HG03378 (cell line): ENCODE measurements around the gene CRYBA4.
"Not testable (repeated sequence)": the region's sequence is repeated elsewhere in the genome, so short reads cannot be mapped to it uniquely, and the experiment has no call there.

ENCODE experiments used
- ATAC-seq: cut with Tn5 transposase; IDR thresholded peaks from one replicate; pipeline ENCODE4 v1.9.1; 2021; ENCODE audit warnings: mild to moderate bottlenecking, moderate library complexity; ENCODE audit not compliant: unreplicated experiment

Gene CRYBA4

GRCh38 chr22:26593763-26594162 is 28.0 kb upstream of the CRYBA4 start:
- ATAC-seq = no peak

GRCh38 chr22:26597026-26597425 is 24.7 kb upstream of the CRYBA4 start:
- no peak for ATAC-seq

- ATAC-seq = no peak
Observed at GRCh38 chr22:26597480-26597879, 24.3 kb upstream of the CRYBA4 start.

GRCh38 chr22:26599505-26599904 is 22.3 kb upstream of the CRYBA4 start:
- no peak for ATAC-seq

GRCh38 chr22:26601726-26602125 is 20.0 kb upstream of the CRYBA4 start:
- no peak for ATAC-seq

GRCh38 chr22:26602127-26602526 is 19.6 kb upstream of the CRYBA4 start:
- no peak for ATAC-seq

GRCh38 chr22:26604368-26604767 is 17.4 kb upstream of the CRYBA4 start:
- ATAC-seq = no peak

- ATAC-seq = no peak
Observed at GRCh38 chr22:26606611-26607010, 15.2 kb upstream of the CRYBA4 start.

- ATAC-seq = no peak
Observed at GRCh38 chr22:26608129-26608528, 13.6 kb upstream of the CRYBA4 start.

- no peak for ATAC-seq
Observed at GRCh38 chr22:26609287-26609686, 12.5 kb upstream of the CRYBA4 start.

- ATAC-seq = peak; percentile 72
Observed at GRCh38 chr22:26610072-26610958, 11.4 kb upstream of the CRYBA4 start.

- ATAC-seq = no peak
Observed at GRCh38 chr22:26610996-26611395, 10.8 kb upstream of the CRYBA4 start.

- no peak for ATAC-seq
Observed at GRCh38 chr22:26612652-26613051, 9.1 kb upstream of the CRYBA4 start.

- ATAC-seq = not testable (repeated sequence)
Observed at GRCh38 chr22:26613753-26614152, 8.0 kb upstream of the CRYBA4 start.

- ATAC-seq = no peak
Observed at GRCh38 chr22:26614322-26614721, 7.4 kb upstream of the CRYBA4 start.

GRCh38 chr22:26615149-26615548 is 6.6 kb upstream of the CRYBA4 start:
- peak; percentile 54 for ATAC-seq

GRCh38 chr22:26615830-26616435 is 5.8 kb upstream of the CRYBA4 start:
- no peak for ATAC-seq

GRCh38 chr22:26616650-26617049 is 5.1 kb upstream of the CRYBA4 start:
- no peak for ATAC-seq

- no peak for ATAC-seq
Observed at GRCh38 chr22:26617271-26618199, 4.2 kb upstream of the CRYBA4 start, which contains the start of gene CRYBB1. Gene CRYBB1 (minus strand): TSS chr22:26618027. CDS start chr22:26616319, 1,708 bp downstream.

GRCh38 chr22:26618455-26618854 is 3.3 kb upstream of the CRYBA4 start:
- ATAC-seq = no peak

- ATAC-seq = no peak
Observed at GRCh38 chr22:26619510-26619909, 2.3 kb upstream of the CRYBA4 start.
